Kidney (tissue), 11 donors: Measurements from ENCODE around the gene PSG1. TPM values are rescaled to one million over a fixed set of nuclear protein-coding genes. Genes with fewer than 3 reads are reported as not detected.
A peak's percentile ranks its signal among the peaks of the same experiment; 100 is the strongest.
"Not testable (repeated sequence)": the region's sequence is repeated elsewhere in the genome, so short reads cannot be mapped to it uniquely, and the experiment has no call there.

ENCODE experiments used
- DNase-seq, 5 donors: peaks; one replicate each; pipeline ENCODE4 v3.0.0-alpha.2; 2013 to 2020
- FAIRE-seq: peaks from 2 replicates; lab custom pipeline; 2012; peaks lifted over from hg19 to GRCh38; lab: Jason Lieb, UNC
- H3K27ac ChIP-seq, 2 donors: one replicate each; pipeline ENCODE4 v1.7.0; 2013; ENCODE audit warnings: low read depth in 2 of 2, low read length in 2 of 2, inconsistent platforms in 1 of 2
- H3K27me3 ChIP-seq: one replicate; pipeline ENCODE4 v1.7.1; 2013; ENCODE audit warnings: low read length, inconsistent platforms; ENCODE audit not compliant: control insufficient read depth, insufficient read depth
- H3K36me3 ChIP-seq, 3 donors: one replicate each; pipeline versions ENCODE4 v1.7.0 to v1.7.1; 2013; ENCODE audit warnings: low read length in 3 of 3, control low read depth in 1 of 3, inconsistent platforms in 1 of 3; ENCODE audit not compliant: insufficient read depth in 3 of 3, control insufficient read depth in 2 of 3
- H3K4me1 ChIP-seq, 3 donors: one replicate each; pipeline versions ENCODE4 v1.7.0 to v1.7.1; 2013; ENCODE audit warnings: low read length in 3 of 3, inconsistent platforms in 1 of 3, low read depth in 1 of 3; ENCODE audit not compliant: control insufficient read depth in 2 of 3, insufficient read depth in 2 of 3
- H3K4me3 ChIP-seq, 3 donors: one replicate each; pipeline versions ENCODE4 v1.7.0 to v1.8.1; 2013; ENCODE audit warnings: low read length in 3 of 3, control low read depth in 1 of 3, inconsistent platforms in 1 of 3
- H3K9ac ChIP-seq, 3 donors: one replicate each; pipeline versions ENCODE4 v1.7.0 to v1.7.1; 2013; ENCODE audit warnings: low read length in 3 of 3, control low read depth in 1 of 3, inconsistent platforms in 1 of 3
- H3K9me3 ChIP-seq, 3 donors: one replicate each; pipeline versions ENCODE4 v1.7.0 to v1.7.1; 2013; ENCODE audit warnings: low read length in 3 of 3, control low read depth in 1 of 3, inconsistent platforms in 1 of 3; ENCODE audit not compliant: control insufficient read depth in 2 of 3, insufficient read depth in 1 of 3
- intact Hi-C: fragments of 100-400 bp; cut with DNase I; formaldehyde crosslinking; loops from one replicate; pipeline ENCODE4 v1.11.1; 2022
- polyA plus RNA-seq: library from polyadenylated mRNA; stranded (reverse); fragments of 350-450 nt; fragmentation: Illumina TruSeq; extraction: RNeasy Lipid Tissue Mini Kit (QIAGEN cat#74804); gene quantifications from one replicate; pipeline ENCODE4 v1.2.3, GENCODE V29; 2014; ENCODE audit warnings: low read depth, low replicate concordance; ENCODE audit not compliant: insufficient read depth
- total RNA-seq: library from RNA; stranded (reverse); fragmentation: NEBNext Ultra II Directional; extraction: Animal tissue kit (Norgen Biotek cat#: 25700); gene quantifications from one replicate; pipeline ENCODE4 v1.2.1, GENCODE V29; 2021
- donor health status: control.
- donor health status: control.
- donor health status: DM: yes; HTN: yes; CAD: no.
- donor health status: Normal renal cell carcinoma (clear cell type).

The PSG1 gene
- total and polyA plus RNA-seq, 2 donors from 2014 or later = not detected

DNA sequence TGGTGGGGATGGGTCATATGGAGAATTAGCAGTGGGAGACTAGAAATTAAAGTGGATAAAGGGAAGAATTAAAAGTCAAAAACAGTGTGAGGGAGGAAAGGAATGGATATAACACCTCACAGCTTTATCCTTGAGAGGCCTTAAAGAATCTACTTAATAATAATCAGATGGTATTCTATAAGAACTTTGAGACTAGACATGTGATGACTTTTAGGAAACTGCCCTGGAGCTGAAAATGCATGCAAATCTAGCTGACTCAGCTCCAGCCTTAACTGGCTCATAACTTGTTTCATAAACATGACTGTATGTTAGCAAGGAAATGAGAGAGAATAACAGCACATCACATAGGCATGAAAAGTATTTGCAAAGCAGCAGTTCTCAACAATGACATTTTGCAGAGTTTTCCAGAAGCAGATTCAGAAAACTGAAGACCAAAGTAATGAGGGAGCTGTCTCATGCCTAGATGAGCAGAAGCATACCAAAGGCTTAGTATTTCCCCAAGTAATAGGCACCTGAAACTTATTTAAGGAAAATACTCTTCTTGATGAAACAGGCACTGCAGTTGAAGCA, 8.4 kb upstream of the PSG1 start:
- FAIRE-seq = not testable (repeated sequence)

DNA sequence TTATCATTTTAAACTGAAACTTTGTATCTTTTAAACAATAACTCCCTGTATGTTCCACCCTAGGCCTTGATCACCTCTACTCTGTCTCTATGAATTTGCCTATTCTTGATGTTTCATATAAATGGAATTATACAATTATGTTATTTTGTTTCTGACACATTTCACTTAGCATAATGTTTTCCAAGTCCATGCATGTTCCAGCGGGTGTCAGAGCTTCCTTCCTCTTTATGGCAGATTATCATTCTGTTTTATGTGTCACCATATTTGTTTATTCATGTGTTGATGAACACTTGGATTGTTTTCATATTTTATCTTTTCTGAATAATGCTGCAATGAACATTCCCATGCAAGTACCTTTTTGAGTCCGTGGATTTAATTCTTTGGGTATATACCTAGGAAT, 3.2 kb upstream of the PSG1 start:
- H3K9me3 ChIP-seq, H3K36me3 ChIP-seq, intact Hi-C loops, H3K9ac ChIP-seq, H3K27me3 ChIP-seq, DNase-seq, H3K27ac ChIP-seq, H3K4me1 ChIP-seq, FAIRE-seq, H3K4me3 ChIP-seq: not testable (repeated sequence)

More for the DNA sequence above, 8.4 kb upstream of the PSG1 start:
- H3K4me3 ChIP-seq, H3K9ac ChIP-seq, H3K4me1 ChIP-seq, H3K36me3 ChIP-seq, H3K27me3 ChIP-seq, H3K27ac ChIP-seq, DNase-seq, intact Hi-C loops, H3K9me3 ChIP-seq: not testable (repeated sequence)

DNA sequence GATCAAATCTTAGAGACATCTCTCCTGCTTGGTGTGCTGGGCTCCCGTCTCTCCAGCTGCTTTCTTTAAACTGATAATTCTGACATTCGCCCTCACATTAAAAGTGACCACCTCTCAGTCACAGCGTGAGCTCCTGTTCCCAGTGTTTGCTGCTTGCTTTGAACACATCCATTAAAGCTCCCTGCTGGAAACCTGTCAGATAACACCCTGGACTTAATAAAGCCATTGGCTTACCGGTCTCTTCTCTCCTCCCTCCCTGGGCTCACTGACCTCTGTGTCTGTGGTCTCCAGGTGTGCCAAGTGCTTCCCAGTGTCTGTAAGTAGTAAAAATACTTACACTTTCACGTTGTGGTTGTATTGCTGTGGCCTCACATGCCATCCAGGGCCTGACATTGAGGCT, 2.5 kb upstream of the PSG1 start:
- H3K9ac ChIP-seq, H3K4me3 ChIP-seq, FAIRE-seq, H3K36me3 ChIP-seq, H3K9me3 ChIP-seq, H3K27me3 ChIP-seq, H3K4me1 ChIP-seq, DNase-seq, H3K27ac ChIP-seq, intact Hi-C loops: not testable (repeated sequence)

DNA sequence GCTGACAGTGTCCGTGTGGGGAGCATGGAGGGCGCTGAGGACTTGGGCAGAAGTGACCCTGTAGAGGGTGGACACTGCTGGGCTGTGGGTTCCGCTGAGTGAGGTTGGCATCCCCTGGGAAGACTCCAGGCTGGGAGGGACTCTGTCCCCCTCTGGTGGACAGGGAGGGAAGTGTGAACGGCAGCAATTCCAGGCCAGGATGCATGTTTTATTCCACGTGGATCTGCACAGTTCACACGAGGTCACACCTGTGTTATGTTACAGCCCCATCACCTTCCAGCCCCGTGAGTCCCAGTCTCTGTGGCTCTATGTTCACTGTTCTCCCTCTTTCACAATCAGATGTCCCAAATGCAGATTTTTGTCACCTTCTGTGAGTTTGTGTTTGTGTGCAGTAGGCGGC, 1.8 kb upstream of the PSG1 start:
- peak in 1 of 5 donors; percentile 65 for DNase-seq
- FAIRE-seq, H3K9me3 ChIP-seq, intact Hi-C loops, H3K4me1 ChIP-seq, H3K27ac ChIP-seq, H3K9ac ChIP-seq, H3K4me3 ChIP-seq, H3K36me3 ChIP-seq, H3K27me3 ChIP-seq: not testable (repeated sequence)

DNA sequence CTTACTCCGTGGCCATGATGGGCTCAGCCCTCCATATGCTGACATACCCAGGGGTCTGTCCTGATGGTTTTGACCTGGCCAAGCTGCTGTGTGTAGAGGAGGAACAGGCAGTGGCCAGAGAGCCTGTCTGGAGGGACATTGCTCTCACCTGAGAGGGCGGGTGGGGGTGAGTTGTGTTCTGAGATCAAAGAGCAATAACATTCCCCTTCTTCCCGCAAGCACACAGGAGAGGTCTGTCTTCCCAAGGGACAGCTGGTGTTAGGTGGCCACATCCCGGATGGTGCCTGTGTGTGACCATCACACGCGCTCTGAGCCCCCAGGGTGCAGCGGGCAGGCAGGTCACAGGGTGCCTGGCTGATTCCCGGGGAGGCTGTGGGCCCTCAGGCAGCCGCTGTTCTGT, 1.1 kb upstream of the PSG1 start:
- H3K9ac ChIP-seq, H3K4me1 ChIP-seq, H3K27ac ChIP-seq, FAIRE-seq, H3K27me3 ChIP-seq, intact Hi-C loops, H3K9me3 ChIP-seq, H3K4me3 ChIP-seq, H3K36me3 ChIP-seq: not testable (repeated sequence)
- DNase-seq = peak in 1 of 5 donors; percentile 32

DNA sequence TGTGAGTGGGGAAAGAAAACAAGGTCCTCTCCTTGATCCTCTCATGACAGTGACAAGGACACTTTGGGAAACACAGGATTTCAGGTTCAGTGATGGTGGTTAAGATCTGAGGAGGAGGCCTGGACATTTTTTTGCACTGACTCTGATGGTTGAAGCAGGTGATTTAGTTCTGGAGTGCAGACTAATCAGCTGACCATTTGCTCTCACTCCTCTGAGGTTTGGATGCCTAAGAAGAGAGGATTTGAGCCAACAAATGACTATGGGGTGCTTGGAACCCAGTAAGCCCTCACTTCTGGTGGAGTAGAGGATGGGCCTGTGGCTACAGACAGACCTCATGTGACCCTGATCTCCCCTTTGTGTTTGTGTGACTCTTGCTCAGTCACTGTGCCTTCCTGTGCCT, 2.9 kb downstream of the PSG1 start:
- H3K9ac ChIP-seq = not testable (repeated sequence)

DNA sequence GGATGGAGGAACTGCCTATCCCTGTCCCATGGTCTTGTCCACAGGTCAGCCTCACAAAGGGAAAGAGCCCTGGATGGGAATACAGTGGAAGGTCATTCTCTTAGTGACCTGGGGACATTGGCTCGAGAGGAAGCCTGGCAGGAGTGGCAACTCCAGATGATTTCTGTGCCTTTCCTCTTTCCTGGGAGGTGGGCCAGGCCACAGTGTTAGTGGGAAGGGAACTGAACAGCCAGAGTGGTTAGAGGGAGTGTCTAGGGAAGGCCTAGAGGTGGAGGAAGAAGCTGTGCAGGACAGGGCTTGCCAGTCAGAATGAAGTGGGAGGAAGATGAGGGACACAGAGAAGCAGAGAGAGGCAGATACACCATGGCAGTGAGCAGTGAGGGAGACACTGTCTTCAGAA, 3.6 kb downstream of the PSG1 start:
- H3K9ac ChIP-seq, H3K36me3 ChIP-seq, H3K4me3 ChIP-seq, H3K9me3 ChIP-seq, H3K4me1 ChIP-seq, DNase-seq, intact Hi-C loops, H3K27ac ChIP-seq, H3K27me3 ChIP-seq, FAIRE-seq: not testable (repeated sequence)

More for the DNA sequence above, 2.9 kb downstream of the PSG1 start:
- H3K36me3 ChIP-seq, FAIRE-seq, H3K4me3 ChIP-seq, H3K27ac ChIP-seq, H3K9me3 ChIP-seq, H3K4me1 ChIP-seq, intact Hi-C loops, DNase-seq, H3K27me3 ChIP-seq: not testable (repeated sequence)

DNA sequence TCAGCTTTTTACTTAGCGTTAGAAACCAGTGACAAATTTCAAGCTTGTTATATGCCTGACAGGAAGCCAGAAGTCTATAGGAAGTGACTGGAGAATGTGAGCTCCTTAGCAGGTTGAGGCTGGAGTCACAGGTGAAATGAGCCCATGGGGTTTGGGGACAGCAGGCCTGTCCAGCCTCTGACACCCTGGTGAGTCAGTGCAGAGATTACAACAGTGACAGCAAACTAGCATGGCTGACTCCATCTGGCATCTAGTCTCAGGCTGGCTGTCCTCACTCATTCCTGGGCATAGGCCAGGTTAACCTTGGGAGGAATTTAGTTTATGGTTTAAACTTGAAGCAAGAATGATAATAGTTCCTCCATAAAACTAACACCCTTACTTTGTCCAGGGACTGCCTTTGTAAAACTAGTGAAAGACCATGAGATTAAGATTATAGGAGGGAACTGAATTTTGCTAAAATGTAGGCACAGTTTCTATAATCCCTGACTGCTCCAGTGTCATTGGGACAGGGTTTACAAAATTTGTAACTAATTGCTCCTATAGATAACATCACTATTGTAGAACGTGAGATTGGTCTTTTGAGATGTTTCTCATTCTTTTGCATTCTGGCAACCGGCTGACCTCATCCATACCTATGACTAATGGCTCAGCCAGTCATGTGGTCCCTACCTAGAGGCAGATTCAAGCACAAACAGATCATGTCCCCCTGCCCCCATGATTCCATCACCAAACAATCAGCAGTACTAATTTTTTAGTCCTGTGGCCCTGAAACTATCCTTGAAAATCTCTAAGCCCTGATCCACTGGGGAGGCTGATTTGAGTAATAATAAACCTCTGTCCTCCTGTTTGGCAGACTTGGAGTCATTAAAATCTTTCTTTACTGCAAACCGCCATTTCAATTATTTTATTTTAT, 4.4 kb downstream of the PSG1 start:
- FAIRE-seq, H3K9me3 ChIP-seq, intact Hi-C loops, H3K4me3 ChIP-seq, H3K36me3 ChIP-seq, DNase-seq, H3K27ac ChIP-seq, H3K9ac ChIP-seq, H3K27me3 ChIP-seq, H3K4me1 ChIP-seq: not testable (repeated sequence)
